GM12864 (cell line): Measurements from ENCODE around the gene TMEM45A.

Experiments
- DNase-seq: peaks from one replicate; pipeline ENCODE4 v3.0.0-alpha.2; 2011; ENCODE audit warnings: low read depth
- H3K4me3 ChIP-seq: 2 replicates; pipeline ENCODE4 v1.5.1; 2011; ENCODE audit warnings: mild to moderate bottlenecking, low read depth, low read length, control low read depth
- CTCF ChIP-seq: IDR thresholded peaks from 2 replicates; pipeline ENCODE4 v1.5.1; 2011; ENCODE audit warnings: low read depth, mild to moderate bottlenecking, moderate library complexity, low read length, control low read depth, inconsistent platforms; ENCODE audit errors: missing control alignments

The TMEM45A gene

GRCh38 chr3:100558233-100558632, 65.8 kb downstream of the TMEM45A start:
- DNase-seq = no peak
- no peak for TF ChIP-seq CTCF
- no peak overlapping the region for H3K4me3 ChIP-seq

- no peak overlapping the region for H3K4me3 ChIP-seq
- DNase-seq = no peak
- no peak for TF ChIP-seq CTCF
These were observed 68.0 kb downstream of the TMEM45A start for GRCh38 chr3:100560426-100560825.

- DNase-seq = no peak
- no peak for TF ChIP-seq CTCF
- H3K4me3 ChIP-seq = no peak overlapping the region
These were observed 69.2 kb downstream of the TMEM45A start for GRCh38 chr3:100561459-100562158.

- DNase-seq = no peak
- TF ChIP-seq CTCF = no peak
- H3K4me3 ChIP-seq = no peak overlapping the region
These were observed 69.9 kb downstream of the TMEM45A start for GRCh38 chr3:100562224-100562857.

GRCh38 chr3:100563228-100563627, 70.8 kb downstream of the TMEM45A start:
- no peak overlapping the region for H3K4me3 ChIP-seq
- no peak for TF ChIP-seq CTCF
- no peak for DNase-seq

- DNase-seq = no peak
- no peak overlapping the region for H3K4me3 ChIP-seq
- TF ChIP-seq CTCF = no peak
These were observed 71.3 kb downstream of the TMEM45A start for GRCh38 chr3:100563652-100564211.
